ENCODE data around the gene CALR. TPM values are rescaled to one million over a fixed set of nuclear protein-coding genes. Genes with fewer than 3 reads are reported as not detected.

The CALR gene
- total RNA-seq, 1 donor from 2014 or later: 2,193 TPM

GRCh38 chr19:12932392-12933286 is 5.8 kb upstream of the CALR start:
- TF ChIP-seq EZH2 (IDR thresholded peaks at IDR 0.05; ENCODE audit: insufficient read depth, low read length) (no peak), CTCF (IDR thresholded peaks at IDR 0.05; ENCODE audit: insufficient read depth, low read depth, low read length) (no peak)
- no peak for DNase-seq (ENCODE audit: low read depth)
- FAIRE-seq: no peak
- peaks cover 8% of the 10 kb centered on the region for H3K36me3 Mint-ChIP-seq (ENCODE audit: low read depth, unreplicated experiment)
- H3K27me3 Mint-ChIP-seq (ENCODE audit: low read depth, unreplicated experiment): no peaks in the 10 kb centered on the region
- Histone ChIP-seq H3K36me3 (ENCODE audit: insufficient read depth, low read length) (peaks cover 17% of the 10 kb centered on the region), H3K4me3 (ENCODE audit: insufficient read depth, low read depth, low read length) (peak overlapping the region; percentile 94), H3K4me2 (ENCODE audit: low read length) (peak overlapping the region; percentile 97), H3K79me2 (ENCODE audit: insufficient read depth, low read length) (peaks cover 33% of the 10 kb centered on the region), H3K27me3 (ENCODE audit: insufficient read depth, low read length) (no peaks in the 10 kb centered on the region), H4K20me1 (ENCODE audit: insufficient read depth, low read length) (peaks cover 28% of the 10 kb centered on the region), H2AFZ (ENCODE audit: low read depth, low read length) (peak overlapping the region; percentile 91), H3K27ac (ENCODE audit: low read depth, low read length) (peak overlapping the region; percentile 63), H3K9ac (ENCODE audit: low read length) (peak overlapping the region; percentile 92), H3K9me3 (ENCODE audit: insufficient read depth, low read depth, low read length) (no peaks in the 10 kb centered on the region), H3K4me1 (ENCODE audit: insufficient read depth, low read length) (peaks cover 13% of the 10 kb centered on the region)
- H3K9me3 Mint-ChIP-seq (ENCODE audit: unreplicated experiment): no peaks in the 10 kb centered on the region
- H3K4me3 Mint-ChIP-seq (ENCODE audit: unreplicated experiment): peak overlapping the region; percentile 100
- peaks cover 12% of the 10 kb centered on the region for H3K4me1 Mint-ChIP-seq (ENCODE audit: low read depth, unreplicated experiment)
- peak overlapping the region; percentile 96 for H3K27ac Mint-ChIP-seq (ENCODE audit: unreplicated experiment)

- Mint-ChIP-seq H3K27me3 (ENCODE audit: low read depth, unreplicated experiment) (no peaks in the 10 kb centered on the region), H3K9me3 (ENCODE audit: unreplicated experiment) (no peaks in the 10 kb centered on the region), H3K27ac (ENCODE audit: unreplicated experiment) (peak within 1 kb of the TSS; percentile 96), H3K4me1 (ENCODE audit: low read depth, unreplicated experiment) (peaks cover 12% of the 10 kb centered on the region), H3K4me3 (ENCODE audit: unreplicated experiment) (peak within 1 kb of the TSS; percentile 100), H3K36me3 (ENCODE audit: low read depth, unreplicated experiment) (peaks cover 3% of the 10 kb centered on the region)
- H3K9ac ChIP-seq (ENCODE audit: low read length): peak within 1 kb of the TSS; percentile 92
- peaks cover 13% of the 10 kb centered on the region for H3K36me3 ChIP-seq (ENCODE audit: insufficient read depth, low read length)
- no peaks in the 10 kb centered on the region for H3K9me3 ChIP-seq (ENCODE audit: insufficient read depth, low read depth, low read length)
- H2AFZ ChIP-seq (ENCODE audit: low read depth, low read length): peak within 1 kb of the TSS; percentile 91
- TF ChIP-seq CTCF (IDR thresholded peaks at IDR 0.05; ENCODE audit: insufficient read depth, low read depth, low read length) (no peak), EZH2 (IDR thresholded peaks at IDR 0.05; ENCODE audit: insufficient read depth, low read length) (no peak)
- peak within 1 kb of the TSS; percentile 63 for H3K27ac ChIP-seq (ENCODE audit: low read depth, low read length)
- H3K4me2 ChIP-seq (ENCODE audit: low read length): peak within 1 kb of the TSS; percentile 97
- H3K79me2 ChIP-seq (ENCODE audit: insufficient read depth, low read length): peaks cover 34% of the 10 kb centered on the region
- H3K4me3 ChIP-seq (ENCODE audit: insufficient read depth, low read depth, low read length): peak within 1 kb of the TSS; percentile 94
- H3K27me3 ChIP-seq (ENCODE audit: insufficient read depth, low read length): no peaks in the 10 kb centered on the region
- DNase-seq (ENCODE audit: low read depth): peak; percentile 77
- peaks cover 28% of the 10 kb centered on the region for H4K20me1 ChIP-seq (ENCODE audit: insufficient read depth, low read length)
- no peak for FAIRE-seq
- peaks cover 17% of the 10 kb centered on the region for H3K4me1 ChIP-seq (ENCODE audit: insufficient read depth, low read length)
Observed at GRCh38 chr19:12933287-12934072, 4.9 kb upstream of the CALR start, which contains the start of gene FARSA. TSS of gene FARSA (minus strand) at chr19:12933711. CDS start at chr19:12933696, 15 bp downstream.

All from astrocyte (in vitro differentiated cells and primary cell).